GM21360 (cell line): ENCODE data around the gene MYBL2.
A peak's percentile ranks its signal among the peaks of the same experiment; 100 is the strongest.
"Not testable (repeated sequence)": the region's sequence is repeated elsewhere in the genome, so short reads cannot be mapped to it uniquely, and the experiment has no call there.

ENCODE experiments used
- ATAC-seq: cut with Tn5 transposase; IDR thresholded peaks from one replicate; pipeline ENCODE4 v1.9.1; 2021; ENCODE audit warnings: mild to moderate bottlenecking, moderate library complexity; ENCODE audit not compliant: unreplicated experiment

The MYBL2 gene

DNA sequence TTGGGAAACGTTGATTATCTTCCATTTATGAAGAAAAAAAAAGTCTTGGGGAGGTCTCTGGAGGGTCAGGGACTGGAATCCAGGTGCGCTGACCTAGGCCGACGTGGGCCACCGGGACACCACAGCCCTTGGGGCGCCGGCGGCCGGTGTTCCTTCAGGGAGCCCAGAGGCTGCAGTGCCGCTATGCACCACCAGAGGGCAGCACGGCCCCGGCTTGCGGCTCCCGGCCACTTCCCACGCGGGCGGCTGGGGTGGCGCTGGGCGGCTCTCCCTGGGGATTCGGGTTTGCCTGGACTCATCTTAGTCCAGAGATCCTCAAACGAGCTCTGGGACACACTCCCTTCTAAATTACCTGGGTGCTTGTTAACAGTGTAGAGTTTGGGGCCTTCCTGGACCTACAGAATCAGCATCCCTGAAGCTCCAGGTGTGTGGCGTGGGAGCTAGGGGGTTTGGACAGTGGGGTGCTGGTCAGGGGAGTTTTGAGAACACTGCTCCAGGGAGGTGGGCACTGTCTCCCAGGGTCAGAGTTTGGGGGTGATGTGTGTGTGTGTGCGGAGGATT, 82.9 kb downstream of the MYBL2 start:
- no peak for ATAC-seq

GRCh38 chr20:43750774-43751166, 83.9 kb downstream of the MYBL2 start:
- ATAC-seq, result no peak

DNA sequence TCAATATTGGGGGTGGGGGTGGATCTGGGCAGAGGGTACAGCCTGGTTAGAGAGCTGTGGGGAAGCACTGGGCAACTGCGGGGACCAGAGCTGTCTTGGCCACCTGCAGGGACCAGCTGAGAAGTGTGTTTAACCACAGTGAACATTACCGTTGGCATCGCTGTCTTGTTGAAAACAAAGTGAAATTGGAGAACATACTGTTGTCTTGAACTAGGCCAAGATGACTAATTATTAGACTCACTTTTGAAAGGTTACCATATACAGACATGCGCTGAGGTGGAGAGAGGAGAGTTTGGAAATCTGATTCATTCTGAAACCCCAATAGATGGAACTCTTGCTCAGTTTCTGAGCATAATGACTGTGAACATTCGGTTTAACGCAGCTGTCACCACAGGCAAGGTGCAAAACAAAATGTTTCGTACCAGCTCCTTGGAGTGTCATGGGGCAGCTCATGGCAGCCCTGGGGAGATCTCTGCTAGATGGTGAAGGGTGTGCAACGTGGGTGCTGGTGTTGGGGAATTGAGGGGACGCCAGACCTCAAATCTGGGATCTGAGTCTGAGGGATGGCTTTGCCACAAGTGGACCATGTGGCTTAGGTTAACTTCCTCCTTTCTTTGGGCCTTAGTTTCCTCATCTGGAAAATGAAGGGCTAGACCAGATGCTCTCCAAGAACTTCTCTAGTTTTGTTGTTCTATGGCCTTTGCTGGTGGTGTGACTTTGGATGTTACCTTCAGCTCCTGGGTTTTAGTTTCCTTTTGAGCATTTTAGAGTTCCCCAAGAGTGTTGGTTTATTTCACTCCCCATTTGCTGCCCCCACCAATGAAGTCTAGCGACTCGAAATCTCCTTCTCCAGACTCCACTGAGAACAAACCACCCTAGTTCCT, 84.5 kb downstream of the MYBL2 start:
- peak; percentile 66 for ATAC-seq

DNA sequence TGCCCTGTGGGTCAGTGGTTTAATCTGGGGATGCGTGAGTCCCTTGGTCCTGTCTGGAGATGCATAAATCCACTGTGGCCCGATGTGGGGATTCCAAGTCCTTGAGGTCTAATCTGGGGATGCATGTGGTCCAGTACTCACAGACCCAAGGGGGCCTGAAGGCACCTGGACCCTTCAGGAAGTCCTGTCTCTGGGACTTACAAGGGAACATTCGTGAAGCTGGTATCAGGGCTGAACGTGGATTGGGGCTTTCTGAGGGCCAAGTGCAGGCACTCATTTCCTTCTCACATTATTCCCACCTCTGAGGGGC, 85.1 kb downstream of the MYBL2 start:
- no peak for ATAC-seq

- ATAC-seq, result no peak
Measured at GRCh38 chr20:43752561-43753301, 85.8 kb downstream of the MYBL2 start.

- ATAC-seq, result no peak
Measured at GRCh38 chr20:43755390-43755789, 88.5 kb downstream of the MYBL2 start.

DNA sequence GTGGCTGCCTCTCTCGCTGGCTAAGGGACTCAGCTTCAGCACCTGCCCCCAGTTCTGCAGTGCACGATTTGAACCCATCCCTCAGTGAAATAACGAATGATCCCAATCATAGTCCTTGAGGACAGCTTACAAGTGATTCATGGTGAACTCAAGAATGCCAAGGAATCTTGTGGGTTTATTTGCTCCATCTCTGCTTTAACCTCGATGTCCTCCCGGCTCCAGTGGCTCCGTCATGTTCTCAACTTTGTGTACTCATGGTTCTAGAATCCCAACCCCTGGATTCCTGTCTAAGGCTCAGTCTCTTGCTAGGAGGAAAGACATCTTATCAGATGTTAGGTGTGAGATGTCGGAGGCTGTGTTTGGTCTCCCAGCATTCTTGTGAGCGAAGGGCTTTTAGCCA, 88.9 kb downstream of the MYBL2 start:
- no peak for ATAC-seq

DNA sequence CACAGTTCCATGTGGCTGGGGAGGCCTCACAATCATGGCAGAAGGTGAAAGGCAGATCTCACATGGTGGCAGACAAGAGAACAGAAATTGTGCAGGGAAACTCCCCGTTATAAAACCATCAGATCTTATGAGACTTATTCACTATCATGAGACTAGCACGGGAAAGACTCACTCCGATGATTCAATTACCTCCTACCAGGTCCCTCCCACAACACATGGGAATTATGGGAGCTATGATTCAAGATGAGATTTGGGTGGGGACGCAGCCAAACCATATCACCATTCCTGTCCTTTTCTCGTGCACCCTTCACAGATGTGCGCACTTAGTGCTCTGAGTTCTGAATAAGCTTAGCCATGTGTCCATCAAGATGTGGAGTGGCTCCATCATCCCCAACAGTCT, 91.0 kb downstream of the MYBL2 start:
- ATAC-seq, result not testable (repeated sequence)

DNA sequence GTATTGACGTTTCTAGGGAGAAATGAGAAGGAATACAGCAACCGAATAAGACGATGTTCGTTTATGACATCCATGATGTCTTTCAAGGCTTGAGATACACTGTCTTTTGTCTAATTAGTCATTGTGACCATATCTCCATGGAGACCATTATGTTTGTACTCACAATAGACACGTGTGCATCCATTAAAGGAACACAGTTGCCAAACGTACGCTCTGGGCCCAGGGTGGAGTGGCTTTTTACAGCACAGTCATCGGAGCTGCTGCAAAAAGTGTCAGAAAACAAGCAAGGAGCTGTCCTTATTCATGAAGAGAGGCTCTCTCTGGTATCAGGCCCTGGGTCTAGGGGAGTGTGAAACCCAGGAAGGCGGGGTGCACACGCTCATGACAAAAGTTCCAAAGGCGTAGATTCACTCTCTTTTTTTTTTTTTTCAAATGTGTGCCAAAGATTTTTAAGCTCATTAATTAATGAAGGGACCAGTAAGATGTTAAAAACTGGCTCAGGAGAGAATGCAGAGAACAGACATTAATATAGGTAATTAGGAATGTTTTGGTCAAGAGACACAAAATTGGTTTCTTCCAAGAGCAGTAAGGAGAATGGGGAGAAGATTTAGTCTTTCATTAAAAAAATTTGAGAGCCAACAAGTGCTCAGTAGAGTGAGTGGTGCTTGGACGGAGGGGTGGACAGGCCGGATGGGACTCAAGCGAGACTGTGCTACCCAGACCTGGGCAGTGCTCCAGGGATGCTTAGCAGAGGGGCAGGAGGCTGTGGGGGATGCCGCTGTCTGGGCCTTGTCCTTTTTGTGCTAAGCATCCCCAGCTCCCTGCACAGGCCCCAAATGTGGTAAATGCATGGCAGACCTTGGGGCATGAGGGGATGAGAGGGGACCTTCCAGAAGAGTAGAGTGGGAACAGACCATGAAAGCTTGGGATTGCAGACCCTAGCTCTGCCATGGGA, 94.7 kb downstream of the MYBL2 start:
- ATAC-seq, result no peak

GRCh38 chr20:43762911-43763310, 96.0 kb downstream of the MYBL2 start:
- ATAC-seq, result no peak

DNA sequence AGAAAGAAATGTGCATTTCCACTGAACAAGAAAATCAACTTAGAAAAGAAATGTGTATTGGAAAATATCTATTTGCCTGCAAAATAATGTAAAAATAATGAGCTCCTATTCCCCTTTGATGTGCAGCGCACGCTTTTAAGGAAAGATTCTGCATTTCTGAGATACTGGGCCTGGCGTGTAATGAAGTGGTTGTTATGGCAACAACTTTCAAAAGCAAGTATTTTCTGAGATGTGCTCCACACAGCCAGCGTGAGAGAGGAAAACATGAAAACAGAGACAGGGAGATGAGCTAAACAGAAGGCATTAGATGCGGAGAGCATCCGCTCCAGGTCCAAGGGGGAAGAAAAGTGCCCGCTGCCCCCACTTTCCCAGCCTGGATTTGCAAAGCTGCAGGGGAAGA, 99.0 kb downstream of the MYBL2 start:
- ATAC-seq, result no peak
